GM18870 (cell line): ENCODE data around the gene SPNS1.
"Not testable (repeated sequence)": the region's sequence is repeated elsewhere in the genome, so short reads cannot be mapped to it uniquely, and the experiment has no call there.

ENCODE experiments used
- ATAC-seq: cut with Tn5 transposase; IDR thresholded peaks from one replicate; pipeline ENCODE4 v1.9.1; 2021; ENCODE audit warnings: moderate library complexity; ENCODE audit not compliant: unreplicated experiment

The SPNS1 gene

DNA sequence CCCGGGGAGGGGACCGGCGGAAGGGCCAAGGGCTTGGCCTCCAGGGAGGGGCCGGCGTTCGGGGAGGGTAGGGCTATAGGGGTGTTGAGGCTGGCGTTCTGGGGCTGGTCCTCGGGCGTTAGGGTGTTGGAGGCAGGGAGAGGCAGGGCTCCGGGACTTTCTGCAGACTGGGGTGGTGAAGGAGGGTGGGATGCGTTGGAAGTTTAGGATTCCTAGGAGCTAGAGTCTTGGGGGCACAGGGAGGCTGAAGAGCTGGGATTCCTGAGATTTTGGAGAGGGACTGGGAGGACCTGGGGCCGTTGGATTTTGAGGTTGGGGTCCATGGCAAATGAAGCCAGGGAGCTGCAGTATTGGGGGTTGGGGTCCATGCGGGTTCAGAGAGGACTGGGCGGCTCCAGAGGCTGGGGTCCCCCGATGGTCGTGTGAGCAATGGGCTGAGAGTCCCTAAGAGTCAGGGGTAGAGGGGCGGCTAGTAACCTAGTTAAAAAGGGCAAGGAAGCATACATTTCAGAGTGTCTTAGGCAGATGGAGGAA lies 23.1 kb upstream of the SPNS1 start:
- ATAC-seq: no peak

DNA sequence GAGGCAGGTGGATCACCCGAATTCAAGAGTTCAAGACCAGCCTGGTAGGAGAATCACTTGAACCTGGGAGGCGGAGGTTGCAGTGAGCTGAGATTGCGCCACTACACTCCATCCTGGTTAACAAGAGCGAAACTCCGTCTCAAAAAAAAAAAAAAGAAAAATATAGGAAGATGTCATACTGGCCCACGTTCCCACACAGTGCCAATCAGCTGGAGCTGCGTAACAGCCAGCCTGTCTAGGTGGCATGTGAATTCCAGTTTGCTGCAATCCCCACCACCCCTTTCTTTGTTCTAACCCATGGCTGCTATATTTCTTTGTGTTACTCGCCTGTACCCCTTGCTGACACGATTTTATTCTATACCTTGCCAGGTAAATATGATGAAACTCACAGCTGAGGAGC lies 16.4 kb upstream of the SPNS1 start:
- ATAC-seq: no peak

DNA sequence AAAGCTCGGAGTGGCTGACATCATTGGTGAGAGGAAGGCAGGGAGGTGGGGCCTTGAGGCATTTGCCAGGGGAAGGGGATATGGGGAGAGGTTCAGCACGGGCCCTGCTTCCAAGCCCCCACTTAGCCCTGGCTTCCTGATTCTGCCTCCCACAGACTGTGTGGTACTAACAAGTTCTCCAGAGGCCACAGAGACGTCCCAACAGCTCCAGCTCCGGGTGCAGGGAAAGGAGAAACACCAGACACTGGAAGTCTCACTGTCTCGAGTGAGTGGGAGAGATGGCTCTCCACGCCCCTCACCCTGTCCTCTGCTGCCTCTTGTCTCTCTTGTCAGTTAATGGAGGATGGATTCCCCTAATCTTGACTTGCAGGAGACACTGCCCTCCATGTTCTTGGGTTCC lies 15.7 kb upstream of the SPNS1 start:
- no peak for ATAC-seq

DNA sequence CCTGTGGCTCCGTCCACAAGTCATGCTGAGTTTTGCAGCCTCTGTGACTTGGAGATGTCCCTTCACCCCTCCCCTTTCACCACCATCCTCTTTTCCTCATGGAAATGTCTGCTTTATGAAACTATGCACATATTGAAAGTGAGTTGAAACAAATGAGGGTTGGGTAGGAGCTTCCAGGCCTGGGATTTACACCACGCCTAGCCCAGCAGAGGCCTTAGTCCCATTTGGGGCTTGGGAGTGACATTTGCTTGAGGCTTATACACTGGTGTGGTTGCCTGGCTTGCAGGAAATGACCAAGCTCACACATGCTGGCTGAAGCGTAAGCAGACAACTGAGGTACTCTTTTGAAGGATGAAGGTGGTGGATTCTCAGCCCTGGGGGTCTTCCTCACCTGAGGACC lies 10.5 kb upstream of the SPNS1 start:
- no peak for ATAC-seq

DNA sequence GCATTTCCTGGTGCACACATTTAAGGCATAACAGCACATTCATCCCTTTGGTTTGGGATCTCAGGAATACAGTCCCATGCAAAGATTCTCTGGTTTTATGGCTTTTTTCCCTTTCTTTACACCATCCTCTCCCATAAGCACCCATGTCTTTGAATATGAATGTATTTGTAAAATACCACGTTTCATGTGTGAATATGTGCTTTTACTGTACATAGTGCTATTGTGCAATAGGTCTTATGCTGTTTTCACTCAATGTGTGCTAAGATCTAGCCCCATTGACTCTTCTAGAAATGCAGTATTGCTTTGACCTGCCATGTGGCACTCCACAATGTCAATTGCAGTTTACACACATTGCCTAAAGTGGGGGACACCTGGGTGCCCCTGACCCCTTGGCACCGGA lies 10.1 kb upstream of the SPNS1 start:
- ATAC-seq: no peak

DNA sequence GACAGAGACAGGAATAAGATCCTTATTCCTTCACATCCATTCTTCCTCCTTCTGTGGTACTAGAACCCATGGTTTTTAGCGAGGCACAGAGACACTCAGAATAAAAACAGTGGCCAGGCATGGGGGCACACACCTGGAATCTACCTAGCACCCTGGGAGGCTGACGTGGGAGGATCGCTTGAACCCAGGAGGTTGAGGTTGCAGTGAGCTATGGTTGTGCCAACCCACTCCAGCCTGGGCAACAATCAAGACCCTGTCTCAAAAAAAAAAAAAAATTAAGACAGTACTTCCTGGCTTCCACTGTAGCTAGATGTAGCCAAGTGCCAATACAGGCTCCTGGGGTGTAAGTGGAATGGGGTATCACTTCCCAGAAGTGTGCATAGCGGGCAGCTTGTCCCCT lies 7.4 kb upstream of the SPNS1 start:
- ATAC-seq: no peak

DNA sequence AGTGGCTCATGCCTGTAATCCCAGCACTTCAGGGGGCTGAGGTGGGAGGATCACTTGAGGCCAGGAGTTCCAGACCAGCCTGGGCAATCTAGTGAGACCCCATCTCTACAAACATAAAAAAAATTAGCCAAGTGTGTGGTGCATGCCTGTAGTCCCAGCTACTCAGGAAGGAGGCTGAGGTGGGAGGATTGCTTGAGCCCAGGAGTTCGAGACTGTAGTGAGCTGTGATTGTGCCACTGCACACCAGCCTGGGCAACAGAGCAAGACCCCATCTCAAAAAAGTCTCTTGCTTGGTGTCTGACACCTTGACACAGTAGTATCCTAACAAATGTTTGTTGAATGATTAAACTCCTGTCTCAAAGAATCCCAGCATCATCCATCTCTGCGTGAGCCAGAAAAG lies 4.9 kb upstream of the SPNS1 start:
- not testable (repeated sequence) for ATAC-seq

DNA sequence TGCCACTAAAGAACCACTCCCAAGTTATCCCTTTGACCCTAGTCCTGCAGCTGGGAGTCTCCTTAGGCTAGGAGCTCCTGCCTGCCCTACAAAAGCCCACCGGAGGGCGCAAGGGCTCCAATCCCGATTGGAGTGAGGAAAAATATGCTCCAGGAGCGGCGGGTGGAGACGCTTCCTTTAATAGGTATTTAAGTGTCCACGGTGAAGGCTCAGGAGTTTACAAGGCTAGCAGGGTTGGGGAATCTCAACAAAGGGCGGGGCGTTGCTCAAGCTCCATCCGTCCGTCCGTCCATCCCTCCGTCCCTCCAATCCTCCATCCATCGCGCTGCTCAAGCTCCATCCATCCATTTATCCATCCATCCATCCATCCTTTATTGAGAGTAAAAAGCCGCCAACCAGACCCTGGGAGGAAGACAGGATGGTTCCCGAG lies 556 bp upstream of the SPNS1 start:
- ATAC-seq: no peak

DNA sequence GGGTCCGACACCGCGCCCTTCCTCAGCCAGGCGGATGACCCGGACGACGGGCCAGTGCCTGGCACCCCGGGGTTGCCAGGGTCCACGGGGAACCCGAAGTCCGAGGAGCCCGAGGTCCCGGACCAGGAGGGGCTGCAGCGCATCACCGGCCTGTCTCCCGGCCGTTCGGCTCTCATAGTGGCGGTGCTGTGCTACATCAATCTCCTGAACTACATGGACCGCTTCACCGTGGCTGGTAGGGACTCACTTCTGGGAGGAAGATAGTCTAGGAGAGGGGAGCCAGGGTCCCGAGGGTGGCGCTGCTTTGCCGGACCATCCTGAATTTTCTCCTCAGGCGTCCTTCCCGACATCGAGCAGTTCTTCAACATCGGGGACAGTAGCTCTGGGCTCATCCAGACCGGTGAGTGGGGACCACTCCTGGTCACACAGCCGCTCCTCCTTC lies 601 bp downstream of the SPNS1 start:
- no peak for ATAC-seq

DNA sequence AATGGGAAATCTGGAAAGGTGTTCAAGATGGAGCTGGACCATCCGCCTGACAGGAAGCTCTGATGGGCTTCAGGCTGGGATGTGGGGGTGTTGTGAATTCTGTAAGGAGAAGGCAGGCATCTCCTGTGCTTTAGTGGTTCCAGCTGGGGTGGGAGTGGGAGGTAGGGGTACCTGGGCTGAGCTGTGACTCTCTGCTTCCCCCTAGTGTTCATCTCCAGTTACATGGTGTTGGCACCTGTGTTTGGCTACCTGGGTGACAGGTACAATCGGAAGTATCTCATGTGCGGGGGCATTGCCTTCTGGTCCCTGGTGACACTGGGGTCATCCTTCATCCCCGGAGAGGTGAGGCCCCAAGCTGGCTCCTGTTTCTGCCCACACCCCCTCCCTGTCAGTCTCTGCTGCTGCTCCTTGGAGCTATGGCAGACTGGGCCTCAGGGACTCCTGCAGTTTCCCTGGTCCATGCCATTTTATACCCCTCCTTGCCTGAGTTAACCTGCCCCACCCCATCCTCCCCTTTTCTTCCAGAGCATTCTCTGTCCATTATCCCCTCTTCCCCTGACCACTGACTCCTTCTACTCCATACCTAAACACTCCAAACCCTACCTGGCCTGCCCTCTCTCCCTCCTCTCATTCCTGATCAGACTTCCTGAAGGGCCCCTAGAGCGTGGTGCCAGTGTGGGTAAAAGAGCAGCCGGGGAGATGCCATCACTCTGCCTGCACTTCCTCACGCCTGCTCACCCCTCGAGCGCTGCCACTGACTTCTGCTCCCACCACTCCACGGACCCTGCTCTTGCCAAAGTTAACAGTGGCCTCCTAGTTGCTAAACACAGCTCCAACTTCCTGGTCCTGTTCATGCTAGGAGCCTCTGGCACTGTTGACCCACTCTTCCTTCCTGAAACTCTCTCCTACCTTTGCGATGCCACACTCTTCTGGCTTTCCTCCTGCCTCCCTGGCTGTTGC lies 3.4 kb downstream of the SPNS1 start:
- no peak for ATAC-seq

DNA sequence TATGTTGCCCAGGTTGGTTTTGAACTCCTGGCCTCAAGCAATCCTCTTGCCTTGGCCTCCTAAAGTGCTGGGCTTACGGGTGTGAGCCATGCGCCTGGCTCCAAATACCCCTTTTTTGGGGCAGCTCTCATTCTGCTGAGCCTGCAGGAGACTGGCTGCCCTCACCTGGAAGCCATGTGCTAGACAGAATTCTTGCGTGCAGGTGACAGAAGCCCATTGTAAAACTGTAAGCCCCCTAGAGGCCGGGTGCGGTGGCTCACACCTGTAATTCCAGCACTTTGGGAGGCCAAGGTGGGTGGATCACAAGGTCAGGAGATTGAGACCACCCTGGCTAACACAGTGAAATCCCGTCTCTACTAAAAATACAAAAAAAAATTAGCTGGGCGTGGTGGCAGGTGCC lies 5.8 kb downstream of the SPNS1 start:
- not testable (repeated sequence) for ATAC-seq

DNA sequence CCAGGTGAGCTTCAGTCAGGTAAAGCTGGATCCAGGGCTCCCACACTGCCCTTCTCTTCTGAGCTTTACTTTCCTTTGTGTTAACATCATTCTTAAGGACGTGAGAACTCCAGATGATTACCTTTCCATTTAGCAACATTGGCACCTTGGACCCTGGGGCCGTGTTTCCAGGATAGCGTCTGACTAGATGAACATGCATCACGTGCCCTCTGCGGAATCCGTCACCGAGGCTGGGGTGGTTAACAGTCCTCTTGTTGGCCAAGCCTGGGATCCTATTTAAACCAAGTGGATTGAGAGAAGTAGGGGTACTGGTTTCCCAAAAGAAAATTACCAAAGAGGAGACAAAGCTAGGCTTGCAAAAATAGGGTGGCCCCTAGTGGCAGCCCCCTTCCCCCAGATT lies 6.4 kb downstream of the SPNS1 start:
- ATAC-seq: no peak

DNA sequence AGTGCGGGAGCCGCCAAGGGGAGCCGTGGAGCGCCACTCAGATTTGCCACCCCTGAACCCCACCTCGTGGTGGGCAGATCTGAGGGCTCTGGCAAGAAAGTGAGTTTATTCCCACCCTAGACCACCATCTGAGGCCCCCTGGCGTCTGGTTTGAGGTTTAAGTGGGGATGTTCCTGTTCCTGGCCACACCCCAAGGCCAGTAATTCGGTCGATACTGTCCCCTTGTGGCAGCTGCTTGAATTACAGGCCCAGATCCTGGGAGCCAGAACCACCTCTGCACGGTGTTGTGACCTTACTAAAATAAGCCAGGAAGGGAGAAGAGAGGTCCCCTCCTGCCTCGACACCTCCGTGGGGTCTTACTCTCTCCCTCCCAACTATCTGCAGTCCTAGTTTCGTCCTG lies 6.9 kb downstream of the SPNS1 start:
- ATAC-seq: no peak

DNA sequence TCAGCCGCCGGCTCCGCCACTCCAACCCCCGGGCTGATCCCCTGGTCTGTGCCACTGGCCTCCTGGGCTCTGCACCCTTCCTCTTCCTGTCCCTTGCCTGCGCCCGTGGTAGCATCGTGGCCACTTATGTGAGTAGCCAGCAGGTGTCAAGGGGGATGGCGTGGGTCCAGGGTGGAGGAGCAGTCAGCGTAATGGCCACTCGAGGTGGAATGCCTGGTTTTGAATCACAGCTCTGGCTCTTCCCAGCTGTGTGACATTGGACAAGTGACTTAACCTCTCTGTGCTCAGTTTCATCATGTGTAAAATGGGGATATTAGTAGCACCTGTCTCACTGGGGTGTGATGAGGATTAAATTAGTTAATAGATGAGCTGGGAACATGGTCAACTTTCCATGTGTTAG lies 7.8 kb downstream of the SPNS1 start:
- ATAC-seq: no peak

DNA sequence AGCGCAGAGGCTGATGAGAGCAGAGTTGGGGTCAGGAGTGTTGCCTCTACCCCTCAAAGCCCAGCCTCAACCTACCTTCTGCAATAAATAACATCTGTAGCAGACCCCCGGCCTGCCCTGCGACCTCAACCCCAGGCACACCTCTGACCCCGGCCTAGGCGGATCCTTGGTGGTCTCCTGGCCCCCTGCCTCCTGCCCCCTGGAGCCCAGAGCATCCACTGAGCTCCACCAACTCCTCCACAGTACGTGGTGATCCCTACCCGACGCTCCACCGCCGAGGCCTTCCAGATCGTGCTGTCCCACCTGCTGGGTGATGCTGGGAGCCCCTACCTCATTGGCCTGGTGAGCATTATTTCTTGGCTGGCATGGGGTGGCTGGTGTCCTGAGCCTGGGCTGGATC lies 8.4 kb downstream of the SPNS1 start:
- no peak for ATAC-seq

DNA sequence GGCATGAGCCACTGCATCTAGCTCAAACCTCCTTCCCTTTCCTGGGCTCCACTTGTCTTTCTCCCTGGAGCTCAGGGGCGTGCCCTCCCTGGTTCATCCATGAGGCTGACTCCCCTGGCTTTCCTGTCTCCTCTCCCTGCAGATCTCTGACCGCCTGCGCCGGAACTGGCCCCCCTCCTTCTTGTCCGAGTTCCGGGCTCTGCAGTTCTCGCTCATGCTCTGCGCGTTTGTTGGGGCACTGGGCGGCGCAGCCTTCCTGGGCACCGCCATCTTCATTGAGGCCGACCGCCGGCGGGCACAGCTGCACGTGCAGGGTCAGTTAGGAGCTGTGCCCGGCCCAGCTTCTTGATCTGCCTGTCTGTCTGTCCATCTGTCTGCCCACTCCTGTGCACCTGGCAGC lies 9.1 kb downstream of the SPNS1 start:
- no peak for ATAC-seq

DNA sequence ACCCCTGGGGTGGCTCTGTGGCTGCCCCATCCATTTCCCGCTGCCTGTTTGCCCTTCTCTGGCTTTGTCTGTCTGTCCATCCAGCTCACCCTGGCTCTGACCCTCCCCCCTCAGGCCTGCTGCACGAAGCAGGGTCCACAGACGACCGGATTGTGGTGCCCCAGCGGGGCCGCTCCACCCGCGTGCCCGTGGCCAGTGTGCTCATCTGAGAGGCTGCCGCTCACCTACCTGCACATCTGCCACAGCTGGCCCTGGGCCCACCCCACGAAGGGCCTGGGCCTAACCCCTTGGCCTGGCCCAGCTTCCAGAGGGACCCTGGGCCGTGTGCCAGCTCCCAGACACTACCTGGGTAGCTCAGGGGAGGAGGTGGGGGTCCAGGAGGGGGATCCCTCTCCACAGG lies 9.5 kb downstream of the SPNS1 start:
- no peak for ATAC-seq

DNA sequence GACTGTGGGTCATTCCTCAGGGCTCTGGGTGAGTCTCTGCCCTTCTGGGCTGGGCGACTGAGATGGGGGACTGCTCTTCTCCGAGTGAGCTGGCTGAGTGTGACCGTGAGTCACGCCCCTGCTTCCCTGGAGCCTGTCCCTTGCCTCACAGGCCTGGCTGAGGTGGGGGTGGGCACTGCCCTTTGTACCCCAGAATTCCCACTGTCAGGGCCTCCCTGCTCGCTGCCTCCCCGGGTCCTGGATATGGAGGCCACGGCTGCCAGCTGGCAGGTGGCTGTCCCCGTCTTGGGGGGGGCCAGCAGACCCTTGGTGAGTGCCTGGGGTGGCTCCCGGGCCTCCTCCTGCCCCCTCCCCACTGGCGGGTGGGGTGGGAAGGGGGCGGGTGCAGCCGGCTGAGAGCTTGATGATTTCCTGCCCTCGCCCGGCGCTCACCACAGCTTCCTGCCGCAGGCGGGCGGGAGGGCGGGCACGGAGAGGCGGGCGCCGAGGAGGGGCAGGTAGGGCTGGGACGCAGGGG lies 10.1 kb downstream of the SPNS1 start, which contains the start of gene LAT:
TSS of gene LAT (plus strand) at position 434 of the 517 bp plus-strand sequence. CDS start 366 bp downstream, outside the sequence.
- ATAC-seq: no peak

DNA sequence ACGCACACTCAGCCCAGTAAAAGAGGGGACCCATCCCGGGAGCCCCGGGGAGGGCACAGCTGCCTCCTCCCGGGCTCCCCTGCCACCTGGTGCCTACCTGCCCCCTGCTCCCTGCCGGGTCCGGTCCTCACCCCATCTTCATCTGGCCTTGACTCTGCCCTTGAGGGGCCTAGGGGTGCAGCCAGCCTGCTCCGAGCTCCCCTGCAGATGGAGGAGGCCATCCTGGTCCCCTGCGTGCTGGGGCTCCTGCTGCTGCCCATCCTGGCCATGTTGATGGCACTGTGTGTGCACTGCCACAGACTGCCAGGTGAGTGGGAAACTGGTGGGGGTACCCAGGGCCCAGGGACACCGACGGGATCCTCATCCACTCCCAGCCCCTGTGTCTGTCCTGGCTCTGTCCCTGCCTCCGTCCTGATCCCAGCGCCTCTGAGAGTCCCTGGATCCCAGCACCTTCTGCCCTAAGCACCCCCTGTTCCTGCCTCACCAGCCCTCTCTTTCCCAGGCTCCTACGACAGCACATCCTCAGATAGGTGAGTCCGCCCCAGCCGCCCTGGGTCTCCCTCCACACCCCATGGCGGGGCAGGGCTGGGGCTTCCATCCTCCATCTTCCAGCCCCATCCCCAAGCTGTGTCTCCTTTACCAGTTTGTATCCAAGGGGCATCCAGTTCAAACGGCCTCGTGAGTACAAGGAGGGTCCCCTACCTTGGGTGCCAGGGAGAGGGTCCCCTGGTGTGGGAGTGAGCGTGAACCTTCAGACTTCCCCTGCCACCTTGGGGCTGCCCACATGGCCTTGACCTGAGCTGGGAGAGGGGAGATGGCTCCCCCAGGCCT lies 10.8 kb downstream of the SPNS1 start:
- no peak for ATAC-seq

DNA sequence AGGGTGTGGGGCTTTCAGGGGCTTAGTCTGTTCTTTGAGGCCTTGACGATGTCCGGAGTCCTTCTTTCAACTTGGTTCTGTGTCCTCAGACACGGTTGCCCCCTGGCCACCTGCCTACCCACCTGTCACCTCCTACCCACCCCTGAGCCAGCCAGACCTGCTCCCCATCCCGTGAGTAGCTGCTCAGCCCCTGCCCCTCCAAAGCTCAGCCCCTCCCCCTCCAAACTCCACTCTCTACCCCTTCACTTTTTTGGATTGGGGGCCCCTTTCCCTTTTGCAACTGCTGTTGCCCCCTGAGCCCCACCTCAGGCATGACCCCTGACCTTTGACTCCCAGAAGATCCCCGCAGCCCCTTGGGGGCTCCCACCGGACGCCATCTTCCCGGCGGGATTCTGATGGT lies 11.5 kb downstream of the SPNS1 start:
- ATAC-seq: no peak

DNA sequence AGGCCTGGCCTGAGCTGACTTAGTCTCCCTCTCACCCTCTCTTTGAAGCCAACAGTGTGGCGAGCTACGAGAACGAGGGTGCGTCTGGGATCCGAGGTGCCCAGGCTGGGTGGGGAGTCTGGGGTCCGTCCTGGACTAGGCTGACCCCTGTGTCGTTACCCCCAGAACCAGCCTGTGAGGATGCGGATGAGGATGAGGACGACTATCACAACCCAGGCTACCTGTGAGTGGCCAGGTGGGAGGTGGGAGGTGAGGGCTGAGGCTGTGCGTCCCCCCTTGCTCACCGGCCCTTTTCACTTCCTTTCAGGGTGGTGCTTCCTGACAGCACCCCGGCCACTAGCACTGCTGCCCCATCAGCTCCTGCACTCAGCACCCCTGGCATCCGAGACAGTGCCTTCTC lies 11.9 kb downstream of the SPNS1 start:
- ATAC-seq: no peak
